Panc1 (cell line): ENCODE results near the gene LRRC25. TPM values are rescaled to one million over a fixed set of nuclear protein-coding genes. Genes with fewer than 3 reads are reported as not detected.

Source experiments
- ATAC-seq: fragments of 200-7000 bp; cut with Tn5 transposase; 2 replicates; pipeline ENCODE4 v1.9.1; 2020; ENCODE audit warnings: mild to moderate bottlenecking, moderate library complexity
- BruUV-seq: library from RNA; stranded (reverse); fragments of 400-500 nt; replicated peaks from 2 replicates; lab custom pipeline; 2021; lab: Mats Ljungman, UMichigan
- CTCF ChIA-PET: fragments of 300-600 bp; sonication (Branson Sonifier 250); formaldehyde crosslinking; loops from one replicate; lab custom pipeline; 2022; ENCODE audit warnings: antibody characterized with exemption; lab: Charles Lee
- POLR2A ChIA-PET: fragments of 300-600 bp; sonication (Branson Sonifier 250); formaldehyde crosslinking; loops from one replicate; lab custom pipeline; 2022; ENCODE audit warnings: antibody characterized with exemption; lab: Charles Lee
- DNase-seq: peaks from one replicate; pipeline ENCODE4 v3.0.0-alpha.2; 2010; ENCODE audit warnings: low read depth, low spot score
- H3K27ac ChIP-seq: 2 replicates; pipeline ENCODE4 v1.5.1; 2011; ENCODE audit warnings: mild to moderate bottlenecking, low read length, inconsistent platforms
- H3K27me3 ChIP-seq: fragments of 200-500 bp; sonication (Bioruptor generic); 2 replicates; pipeline ENCODE4 v1.6.0; 2014; ENCODE audit warnings: low read length, inconsistent platforms; ENCODE audit not compliant: control insufficient read depth, insufficient read depth
- H3K36me3 ChIP-seq: fragments of 200-500 bp; sonication (Bioruptor generic); 2 replicates; pipeline ENCODE4 v1.5.1; 2014; ENCODE audit warnings: inconsistent platforms, mild to moderate bottlenecking, low read length, moderate library complexity; ENCODE audit not compliant: control insufficient read depth, insufficient read depth
- H3K4me1 ChIP-seq: 2 replicates; pipeline ENCODE4 v1.5.1; 2011; ENCODE audit warnings: inconsistent platforms, mild to moderate bottlenecking, low read length, moderate library complexity; ENCODE audit not compliant: control insufficient read depth, insufficient read depth
- H3K4me3 ChIP-seq, 2 experiments: 2 replicates each; pipeline ENCODE4 v1.5.1; 2011 to 2012; ENCODE audit warnings: low read depth in 2 of 2, low read length in 2 of 2, mild to moderate bottlenecking in 2 of 2, inconsistent platforms in 1 of 2, moderate library complexity in 1 of 2
- H3K9me3 ChIP-seq: fragments of 200-500 bp; sonication (Bioruptor generic); 2 replicates; pipeline ENCODE4 v1.5.1; 2014; ENCODE audit warnings: low read depth, mild to moderate bottlenecking, inconsistent platforms, low read length, moderate library complexity; ENCODE audit not compliant: control insufficient read depth, insufficient read depth
- CTCF ChIP-seq: fragments of 450-650 bp; IDR thresholded peaks from 2 replicates; pipeline ENCODE4 v1.5.1; 2017; ENCODE audit warnings: mild to moderate bottlenecking
- POLR2AphosphoS5 ChIP-seq: IDR thresholded peaks from 2 replicates; pipeline ENCODE4 v1.6.1; 2012; ENCODE audit warnings: mild to moderate bottlenecking, low read depth, low read length, moderate library complexity
- REST ChIP-seq, 2 experiments: IDR thresholded peaks; 2 replicates each; pipeline ENCODE4 v1.6.1; 2011 to 2012; ENCODE audit warnings: low read depth in 2 of 2, control low read depth in 1 of 2, low read length in 1 of 2, mild to moderate bottlenecking in 1 of 2, moderate library complexity in 1 of 2; ENCODE audit not compliant: insufficient read depth in 1 of 2
- SIN3A ChIP-seq: IDR thresholded peaks from 2 replicates; pipeline ENCODE4 v1.6.1; 2012; ENCODE audit warnings: low read depth, mild to moderate bottlenecking, low read length, moderate library complexity, borderline replicate concordance; ENCODE audit not compliant: insufficient read depth
- TCF7L2 ChIP-seq: IDR thresholded peaks from 2 replicates; pipeline ENCODE4 v1.6.1; 2011; ENCODE audit warnings: mild to moderate bottlenecking, low read depth, low read length, inconsistent platforms
- in situ Hi-C: cut with HindIII; loops from 2 replicates; pipeline ENCODE4 v1.10.0; 2016; ENCODE audit warnings: low sequenced_read_pairs, low pct_unique_long_range_greater_than_20kb
- intact Hi-C: fragments of 100-400 bp; cut with micrococcal nuclease; formaldehyde crosslinking; loops from one replicate; pipeline ENCODE4 v1.10.0; 2022; ENCODE audit not compliant: unreplicated experiment
- total RNA-seq: library from RNA; stranded (reverse); gene quantifications from one replicate; pipeline ENCODE4 v1.2.1, GENCODE V29; 2021; ENCODE audit not compliant: unreplicated experiment

The LRRC25 gene
- total RNA-seq, 1 experiment from 2014 or later: 0.15 TPM

DNA sequence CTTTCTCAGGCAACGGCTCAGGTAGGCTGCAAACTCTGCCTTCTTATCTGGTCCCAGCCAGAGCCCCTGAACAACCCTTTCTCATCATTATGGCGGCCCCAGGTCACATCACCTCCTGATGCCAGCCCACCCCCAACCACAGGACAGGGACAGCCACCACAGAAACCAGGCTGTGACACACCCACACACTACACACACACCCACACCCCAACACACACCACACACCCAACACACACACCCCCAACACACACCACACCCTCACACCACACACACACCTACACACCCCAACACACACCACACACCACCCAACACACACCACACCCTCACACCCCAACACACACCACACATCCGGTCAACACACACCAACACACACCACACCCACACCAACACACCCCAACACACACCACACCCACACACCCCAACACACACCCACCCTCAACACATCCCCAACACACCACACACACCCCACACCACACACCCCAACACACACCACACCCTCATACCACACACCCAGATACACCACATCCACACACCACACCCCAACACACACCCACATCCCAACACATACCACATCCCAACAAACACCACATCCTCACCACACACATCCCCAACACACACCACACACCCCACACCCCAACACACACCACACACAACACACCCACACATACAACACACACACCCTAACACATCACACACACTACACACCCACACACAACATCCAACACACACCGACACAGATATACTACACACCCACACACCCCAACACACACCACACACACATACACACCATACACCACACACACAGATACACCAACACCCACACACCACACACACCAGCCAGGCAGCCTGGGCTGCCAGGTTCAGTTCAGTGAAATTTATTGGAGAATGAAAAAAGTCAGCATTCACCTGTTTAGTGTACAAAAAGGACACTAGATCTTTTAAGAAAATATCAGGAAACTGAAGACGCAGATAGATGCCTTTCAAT, 44.7 kb upstream of the LRRC25 start:
- Histone ChIP-seq H3K27me3 (no peaks in the 10 kb centered on the region), H3K9me3 (no peaks in the 10 kb centered on the region), H3K27ac (no peak overlapping the region; the same call in 1 of the 2 replicates), H3K36me3 (no peaks in the 10 kb centered on the region), H3K4me3 (no peak overlapping the region), H3K4me1 (peaks cover 31% of the 10 kb centered on the region)
- DNase-seq (no peak), ATAC-seq (no peak)
- BruUV-seq: no TSS peak
- TF ChIP-seq REST (IDR thresholded peaks at IDR 0.05; ENCODE audit: insufficient read depth in 1 of 2, low read depth in 2 of 2, low read length in 1 of 2) (no peak), SIN3A (no peak), POLR2AphosphoS5 (no peak), TCF7L2 (no peak), CTCF (no peak)
- ChIA-PET POLR2A (no interaction called here), CTCF (no interaction called here)
- intact Hi-C loops: no loop called here
- in situ Hi-C loops: no loop called here

- POLR2A ChIA-PET: interaction anchor here (0.6 kb wide), 3 partner anchors 12 to 709 kb away, joined by 3 to 12 read pairs (median 8); no protein-coding TSS in a partner anchor
- ATAC-seq (peak; percentile 2; the same call in 1 of the 2 replicates), DNase-seq (no peak)
- BruUV-seq: no TSS peak
- Histone ChIP-seq H3K4me1 (peaks cover 31% of the 10 kb centered on the region), H3K9me3 (no peaks in the 10 kb centered on the region), H3K4me3 (no peak overlapping the region), H3K36me3 (no peaks in the 10 kb centered on the region), H3K27me3 (no peaks in the 10 kb centered on the region), H3K27ac (peak overlapping the region; percentile 88; the same call in 1 of the 2 replicates)
- intact Hi-C loops: no loop called here
- CTCF ChIA-PET: no interaction called here
- TF ChIP-seq REST (IDR thresholded peaks at IDR 0.05; ENCODE audit: insufficient read depth in 1 of 2, low read depth in 2 of 2, low read length in 1 of 2) (no peak), TCF7L2 (no peak), CTCF (no peak), SIN3A (no peak), POLR2AphosphoS5 (no peak; the same call in 1 of the 2 replicates)
- in situ Hi-C loops: no loop called here
These were observed 43.7 kb upstream of the LRRC25 start for GRCh38 chr19:18440936-18441803.
